ENCODE measurements around the gene PTPRD. TPM values are rescaled to one million over a fixed set of nuclear protein-coding genes. Genes with fewer than 3 reads are reported as not detected.

PTPRD gene
- total RNA-seq, 1 experiment from 2014 or later, result 70.1 TPM

GRCh38 chr9:10144355-10144754 is 468.4 kb downstream of the PTPRD start:
- Mint-ChIP-seq H3K27me3 (ENCODE audit: insufficient read depth, unreplicated experiment) (no peaks in the 10 kb centered on the region), H3K4me3 (ENCODE audit: unreplicated experiment) (no peak overlapping the region), H3K4me1 (ENCODE audit: low read depth, unreplicated experiment) (no peaks in the 10 kb centered on the region), H3K27ac (ENCODE audit: unreplicated experiment) (no peak overlapping the region), H3K36me3 (ENCODE audit: insufficient read depth, unreplicated experiment) (no peaks in the 10 kb centered on the region), H3K9me3 (ENCODE audit: unreplicated experiment) (no peaks in the 10 kb centered on the region)
- no peaks in the 10 kb centered on the region for H3K36me3 ChIP-seq (ENCODE audit: control insufficient read depth, insufficient read depth, low read length)
- CTCF ChIA-PET, result no interaction called here
- H3K4me3 ChIP-seq (ENCODE audit: low read depth, low read length), result no peak overlapping the region
- no peaks in the 10 kb centered on the region for H3K4me1 ChIP-seq
- H3K27me3 ChIP-seq (replicated peaks; ENCODE audit: control insufficient read depth, insufficient read depth, low read length), result no peaks in the 10 kb centered on the region
- no peaks in the 10 kb centered on the region for H3K9me3 ChIP-seq
- BruUV-seq (replicated peaks), result no TSS peak
- intact Hi-C loops (cut with micrococcal nuclease; ENCODE audit: unreplicated experiment), result no loop called here
- TF ChIP-seq CTCF (IDR thresholded peaks at IDR 0.05; ENCODE audit: insufficient read depth in 1 of 2, low read depth in 1 of 2, low read length in 1 of 2, severe bottlenecking in 1 of 2, unreplicated experiment in 1 of 2), result no peak
- POLR2A ChIA-PET, result no interaction called here
- no peak for DNase-seq

GRCh38 chr9:10135553-10135952 is 477.2 kb downstream of the PTPRD start:
- Histone ChIP-seq H3K27me3 (replicated peaks; ENCODE audit: control insufficient read depth, insufficient read depth, low read length) (no peaks in the 10 kb centered on the region), H3K4me3 (ENCODE audit: low read depth, low read length) (no peak overlapping the region), H3K36me3 (ENCODE audit: control insufficient read depth, insufficient read depth, low read length) (no peaks in the 10 kb centered on the region), H3K4me1 (no peaks in the 10 kb centered on the region), H3K9me3 (no peaks in the 10 kb centered on the region)
- Mint-ChIP-seq H3K27me3 (ENCODE audit: insufficient read depth, unreplicated experiment) (no peaks in the 10 kb centered on the region), H3K36me3 (ENCODE audit: insufficient read depth, unreplicated experiment) (no peaks in the 10 kb centered on the region), H3K4me3 (ENCODE audit: unreplicated experiment) (no peak overlapping the region), H3K4me1 (ENCODE audit: low read depth, unreplicated experiment) (no peaks in the 10 kb centered on the region), H3K9me3 (ENCODE audit: unreplicated experiment) (no peaks in the 10 kb centered on the region), H3K27ac (ENCODE audit: unreplicated experiment) (no peak overlapping the region)
- ChIA-PET POLR2A (no interaction called here), CTCF (no interaction called here)
- intact Hi-C loops (cut with micrococcal nuclease; ENCODE audit: unreplicated experiment), result no loop called here
- DNase-seq, result no peak
- no peak for TF ChIP-seq CTCF (IDR thresholded peaks at IDR 0.05; ENCODE audit: insufficient read depth in 1 of 2, low read depth in 1 of 2, low read length in 1 of 2, severe bottlenecking in 1 of 2, unreplicated experiment in 1 of 2)
- no TSS peak for BruUV-seq (replicated peaks)

GRCh38 chr9:10134266-10134665 is 478.5 kb downstream of the PTPRD start:
- H3K36me3 Mint-ChIP-seq (ENCODE audit: insufficient read depth, unreplicated experiment), result no peaks in the 10 kb centered on the region
- ChIA-PET POLR2A (no interaction called here), CTCF (no interaction called here)
- no peaks in the 10 kb centered on the region for H3K4me1 ChIP-seq
- no peak overlapping the region for H3K4me3 Mint-ChIP-seq (ENCODE audit: unreplicated experiment)
- no peaks in the 10 kb centered on the region for H3K9me3 ChIP-seq
- no TSS peak for BruUV-seq (replicated peaks)
- DNase-seq, result no peak
- H3K9me3 Mint-ChIP-seq (ENCODE audit: unreplicated experiment), result no peaks in the 10 kb centered on the region
- intact Hi-C loops (cut with micrococcal nuclease; ENCODE audit: unreplicated experiment), result no loop called here
- no peaks in the 10 kb centered on the region for H3K36me3 ChIP-seq (ENCODE audit: control insufficient read depth, insufficient read depth, low read length)
- H3K27me3 Mint-ChIP-seq (ENCODE audit: insufficient read depth, unreplicated experiment), result no peaks in the 10 kb centered on the region
- no peaks in the 10 kb centered on the region for H3K27me3 ChIP-seq (replicated peaks; ENCODE audit: control insufficient read depth, insufficient read depth, low read length)
- no peaks in the 10 kb centered on the region for H3K4me1 Mint-ChIP-seq (ENCODE audit: low read depth, unreplicated experiment)
- no peak overlapping the region for H3K4me3 ChIP-seq (ENCODE audit: low read depth, low read length)
- H3K27ac Mint-ChIP-seq (ENCODE audit: unreplicated experiment), result no peak overlapping the region
- TF ChIP-seq CTCF (IDR thresholded peaks at IDR 0.05; ENCODE audit: insufficient read depth in 1 of 2, low read depth in 1 of 2, low read length in 1 of 2, severe bottlenecking in 1 of 2, unreplicated experiment in 1 of 2), result no peak
